T-helper 2 cell treated with Interferon-gamma antibody and Interleukin-4, amounts not matched to agents 5 μg/mL and 100 μg/mL, for 36 hours (primary cell): ENCODE results near the gene TGFB2.

Source experiments
- DNase-seq: peaks from one replicate; pipeline ENCODE4 v3.0.0; 2021; ENCODE audit warnings: low spot score
- H3K27ac Mint-ChIP-seq: one replicate; pipeline ENCODE4 v1.8.0; 2021; ENCODE audit warnings: mild to moderate bottlenecking, mixed read lengths
- H3K27me3 Mint-ChIP-seq: one replicate; pipeline ENCODE4 v1.8.0; 2021; ENCODE audit warnings: low read depth, mixed read lengths
- H3K36me3 Mint-ChIP-seq: one replicate; pipeline ENCODE4 v1.8.0; 2021; ENCODE audit warnings: low read depth, mixed read lengths
- H3K4me1 Mint-ChIP-seq: one replicate; pipeline ENCODE4 v1.8.0; 2021; ENCODE audit warnings: low read depth, mixed read lengths
- H3K4me3 Mint-ChIP-seq: one replicate; pipeline ENCODE4 v1.8.0; 2022; ENCODE audit warnings: mild to moderate bottlenecking, moderate library complexity, mixed read lengths
- H3K9me3 Mint-ChIP-seq: one replicate; pipeline ENCODE4 v1.8.0; 2021; ENCODE audit warnings: mixed read lengths

TGFB2 gene

GRCh38 chr1:218376722-218377121 is 31.6 kb downstream of the TGFB2 start:
- no peaks in the 10 kb centered on the region for H3K9me3 Mint-ChIP-seq
- no peaks in the 10 kb centered on the region for H3K36me3 Mint-ChIP-seq
- H3K4me3 Mint-ChIP-seq: no peak overlapping the region
- no peak for DNase-seq
- H3K27ac Mint-ChIP-seq: no peak overlapping the region
- peaks cover 50% of the 10 kb centered on the region for H3K27me3 Mint-ChIP-seq
- H3K4me1 Mint-ChIP-seq: peaks cover 13% of the 10 kb centered on the region

- Mint-ChIP-seq H3K36me3 (no peaks in the 10 kb centered on the region), H3K4me1 (peaks cover 13% of the 10 kb centered on the region), H3K9me3 (no peaks in the 10 kb centered on the region), H3K27me3 (peaks cover 46% of the 10 kb centered on the region), H3K4me3 (no peak overlapping the region), H3K27ac (no peak overlapping the region)
- DNase-seq: peak; percentile 82
Observed at GRCh38 chr1:218377143-218377660, 32.1 kb downstream of the TGFB2 start.

GRCh38 chr1:218380125-218380977 is 35.2 kb downstream of the TGFB2 start:
- H3K9me3 Mint-ChIP-seq: no peaks in the 10 kb centered on the region
- H3K27me3 Mint-ChIP-seq: peaks cover 47% of the 10 kb centered on the region
- DNase-seq: no peak
- H3K27ac Mint-ChIP-seq: no peak overlapping the region
- no peaks in the 10 kb centered on the region for H3K36me3 Mint-ChIP-seq
- H3K4me1 Mint-ChIP-seq: peaks cover 13% of the 10 kb centered on the region
- no peak overlapping the region for H3K4me3 Mint-ChIP-seq

- H3K27ac Mint-ChIP-seq: no peak overlapping the region
- no peak for DNase-seq
- H3K27me3 Mint-ChIP-seq: peaks cover 46% of the 10 kb centered on the region
- H3K4me3 Mint-ChIP-seq: no peak overlapping the region
- no peaks in the 10 kb centered on the region for H3K9me3 Mint-ChIP-seq
- peaks cover 6% of the 10 kb centered on the region for H3K4me1 Mint-ChIP-seq
- H3K36me3 Mint-ChIP-seq: no peaks in the 10 kb centered on the region
Observed at GRCh38 chr1:218382261-218382660, 37.1 kb downstream of the TGFB2 start.

GRCh38 chr1:218383051-218383450 is 37.9 kb downstream of the TGFB2 start:
- no peaks in the 10 kb centered on the region for H3K9me3 Mint-ChIP-seq
- H3K36me3 Mint-ChIP-seq: no peaks in the 10 kb centered on the region
- DNase-seq: no peak
- peaks cover 46% of the 10 kb centered on the region for H3K27me3 Mint-ChIP-seq
- H3K4me1 Mint-ChIP-seq: no peaks in the 10 kb centered on the region
- no peak overlapping the region for H3K4me3 Mint-ChIP-seq
- no peak overlapping the region for H3K27ac Mint-ChIP-seq

GRCh38 chr1:218383681-218384080 is 38.5 kb downstream of the TGFB2 start:
- no peaks in the 10 kb centered on the region for H3K4me1 Mint-ChIP-seq
- H3K27me3 Mint-ChIP-seq: peaks cover 43% of the 10 kb centered on the region
- H3K9me3 Mint-ChIP-seq: no peaks in the 10 kb centered on the region
- no peaks in the 10 kb centered on the region for H3K36me3 Mint-ChIP-seq
- no peak overlapping the region for H3K4me3 Mint-ChIP-seq
- no peak overlapping the region for H3K27ac Mint-ChIP-seq
- no peak for DNase-seq

GRCh38 chr1:218384581-218384993 is 39.5 kb downstream of the TGFB2 start:
- DNase-seq: no peak
- Mint-ChIP-seq H3K36me3 (no peaks in the 10 kb centered on the region), H3K27me3 (peaks cover 38% of the 10 kb centered on the region), H3K27ac (no peak overlapping the region), H3K4me3 (no peak overlapping the region), H3K9me3 (no peaks in the 10 kb centered on the region), H3K4me1 (no peaks in the 10 kb centered on the region)

GRCh38 chr1:218388591-218388990 is 43.5 kb downstream of the TGFB2 start:
- H3K4me3 Mint-ChIP-seq: no peak overlapping the region
- H3K36me3 Mint-ChIP-seq: no peaks in the 10 kb centered on the region
- no peaks in the 10 kb centered on the region for H3K9me3 Mint-ChIP-seq
- H3K27me3 Mint-ChIP-seq: peaks cover 16% of the 10 kb centered on the region
- DNase-seq: no peak
- no peaks in the 10 kb centered on the region for H3K4me1 Mint-ChIP-seq
- no peak overlapping the region for H3K27ac Mint-ChIP-seq

GRCh38 chr1:218390618-218391017 is 45.5 kb downstream of the TGFB2 start:
- no peak for DNase-seq
- no peaks in the 10 kb centered on the region for H3K36me3 Mint-ChIP-seq
- no peak overlapping the region for H3K4me3 Mint-ChIP-seq
- H3K9me3 Mint-ChIP-seq: no peaks in the 10 kb centered on the region
- no peaks in the 10 kb centered on the region for H3K4me1 Mint-ChIP-seq
- H3K27ac Mint-ChIP-seq: no peak overlapping the region
- H3K27me3 Mint-ChIP-seq: peaks cover 7% of the 10 kb centered on the region

GRCh38 chr1:218392780-218393179 is 47.6 kb downstream of the TGFB2 start:
- Mint-ChIP-seq H3K4me1 (no peaks in the 10 kb centered on the region), H3K27me3 (no peaks in the 10 kb centered on the region), H3K9me3 (no peaks in the 10 kb centered on the region), H3K36me3 (no peaks in the 10 kb centered on the region), H3K4me3 (no peak overlapping the region), H3K27ac (no peak overlapping the region)
- DNase-seq: no peak

GRCh38 chr1:218394416-218394815 is 49.3 kb downstream of the TGFB2 start:
- Mint-ChIP-seq H3K9me3 (no peaks in the 10 kb centered on the region), H3K27ac (no peak overlapping the region), H3K27me3 (no peaks in the 10 kb centered on the region), H3K36me3 (no peaks in the 10 kb centered on the region), H3K4me3 (no peak overlapping the region), H3K4me1 (no peaks in the 10 kb centered on the region)
- DNase-seq: no peak

GRCh38 chr1:218394989-218395388 is 49.9 kb downstream of the TGFB2 start:
- Mint-ChIP-seq H3K27me3 (no peaks in the 10 kb centered on the region), H3K4me3 (no peak overlapping the region), H3K36me3 (no peaks in the 10 kb centered on the region), H3K4me1 (no peaks in the 10 kb centered on the region), H3K27ac (no peak overlapping the region), H3K9me3 (no peaks in the 10 kb centered on the region)
- DNase-seq: no peak

GRCh38 chr1:218395916-218396315 is 50.8 kb downstream of the TGFB2 start:
- Mint-ChIP-seq H3K27me3 (no peaks in the 10 kb centered on the region), H3K9me3 (no peaks in the 10 kb centered on the region), H3K27ac (no peak overlapping the region), H3K36me3 (no peaks in the 10 kb centered on the region), H3K4me3 (no peak overlapping the region), H3K4me1 (no peaks in the 10 kb centered on the region)
- DNase-seq: no peak

GRCh38 chr1:218397752-218398339 is 52.7 kb downstream of the TGFB2 start:
- Mint-ChIP-seq H3K27ac (no peak overlapping the region), H3K27me3 (peaks cover 3% of the 10 kb centered on the region), H3K36me3 (no peaks in the 10 kb centered on the region), H3K4me1 (no peaks in the 10 kb centered on the region), H3K9me3 (no peaks in the 10 kb centered on the region), H3K4me3 (no peak overlapping the region)
- DNase-seq: no peak
